ENCODE results near the gene DLL4.

DNA sequence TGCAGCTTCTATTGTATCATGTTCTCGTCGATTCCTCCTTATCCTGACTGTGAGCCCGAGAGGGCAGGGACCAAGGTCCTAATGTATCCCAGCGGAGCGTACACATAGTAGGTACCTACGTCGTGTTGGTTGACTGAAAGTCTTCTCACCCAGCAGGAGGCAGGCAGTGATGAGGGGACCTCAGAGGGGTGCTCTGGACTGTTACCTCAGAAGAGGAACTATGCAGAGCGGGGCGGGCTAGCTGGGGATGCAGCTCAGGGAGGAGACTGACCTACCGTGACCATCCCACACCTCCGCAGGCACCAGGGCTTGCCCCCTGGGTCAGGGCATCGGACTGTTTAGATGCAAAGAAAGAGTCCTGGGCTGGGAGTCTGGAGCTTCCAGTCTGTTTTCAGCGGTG, 35.5 kb downstream of the DLL4 start:
- TF ChIP-seq, protein P1, sequence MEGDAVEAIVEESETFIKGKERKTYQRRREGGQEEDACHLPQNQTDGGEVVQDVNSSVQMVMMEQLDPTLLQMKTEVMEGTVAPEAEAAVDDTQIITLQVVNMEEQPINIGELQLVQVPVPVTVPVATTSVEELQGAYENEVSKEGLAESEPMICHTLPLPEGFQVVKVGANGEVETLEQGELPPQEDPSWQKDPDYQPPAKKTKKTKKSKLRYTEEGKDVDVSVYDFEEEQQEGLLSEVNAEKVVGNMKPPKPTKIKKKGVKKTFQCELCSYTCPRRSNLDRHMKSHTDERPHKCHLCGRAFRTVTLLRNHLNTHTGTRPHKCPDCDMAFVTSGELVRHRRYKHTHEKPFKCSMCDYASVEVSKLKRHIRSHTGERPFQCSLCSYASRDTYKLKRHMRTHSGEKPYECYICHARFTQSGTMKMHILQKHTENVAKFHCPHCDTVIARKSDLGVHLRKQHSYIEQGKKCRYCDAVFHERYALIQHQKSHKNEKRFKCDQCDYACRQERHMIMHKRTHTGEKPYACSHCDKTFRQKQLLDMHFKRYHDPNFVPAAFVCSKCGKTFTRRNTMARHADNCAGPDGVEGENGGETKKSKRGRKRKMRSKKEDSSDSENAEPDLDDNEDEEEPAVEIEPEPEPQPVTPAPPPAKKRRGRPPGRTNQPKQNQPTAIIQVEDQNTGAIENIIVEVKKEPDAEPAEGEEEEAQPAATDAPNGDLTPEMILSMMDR (conservative IDR thresholded peaks at IDR 0.05; ENCODE audit: low read length), result no peak
- no peak for TF ChIP-seq EZH2phosphoT487 (IDR thresholded peaks at IDR 0.05; ENCODE audit: borderline replicate concordance, low read depth, low read length)
